Endothelial cell (in vitro differentiated cells): ENCODE data around the gene ELAVL1. TPM values are rescaled to one million over a fixed set of nuclear protein-coding genes. Genes with fewer than 3 reads are reported as not detected.

Experiments used
- DNase-seq: peaks from one replicate; pipeline ENCODE4 v3.0.0; 2021; ENCODE audit warnings: low spot score
- H3K27ac Mint-ChIP-seq: one replicate; pipeline ENCODE4 v1.8.0; 2021; ENCODE audit warnings: mixed read lengths, inconsistent platforms; ENCODE audit not compliant: unreplicated experiment
- H3K27me3 Mint-ChIP-seq: one replicate; pipeline ENCODE4 v1.8.0; 2021; ENCODE audit warnings: mild to moderate bottlenecking, moderate library complexity, mixed read lengths, inconsistent platforms; ENCODE audit not compliant: unreplicated experiment
- H3K36me3 Mint-ChIP-seq: one replicate; pipeline ENCODE4 v1.8.0; 2021; ENCODE audit warnings: mild to moderate bottlenecking, low read depth, mixed read lengths, inconsistent platforms; ENCODE audit not compliant: unreplicated experiment
- H3K4me1 Mint-ChIP-seq: one replicate; pipeline ENCODE4 v1.8.0; 2021; ENCODE audit warnings: mild to moderate bottlenecking, mixed read lengths, inconsistent platforms; ENCODE audit not compliant: unreplicated experiment
- H3K4me3 Mint-ChIP-seq: one replicate; pipeline ENCODE4 v1.8.0; 2021; ENCODE audit warnings: mild to moderate bottlenecking, mixed read lengths, inconsistent platforms; ENCODE audit not compliant: unreplicated experiment
- H3K9me3 Mint-ChIP-seq: one replicate; pipeline ENCODE4 v1.8.0; 2021; ENCODE audit warnings: mixed read lengths, inconsistent platforms; ENCODE audit not compliant: unreplicated experiment
- CTCF ChIP-seq: fragments of 200-600 bp; sonication (generic); IDR thresholded peaks from one replicate; pipeline ENCODE4 v1.5.0; 2021; ENCODE audit warnings: antibody characterized with exemption; ENCODE audit not compliant: unreplicated experiment
- total RNA-seq: library from RNA; stranded (reverse); fragmentation: NEBNext Ultra II Directional; extraction: Animal tissue kit (Norgen Biotek cat#: 25700); gene quantifications from one replicate; pipeline ENCODE4 v1.2.1, GENCODE V29; 2021; ENCODE audit not compliant: unreplicated experiment

Gene ELAVL1
- total RNA-seq, 1 donor from 2014 or later, result 135 TPM

GRCh38 chr19:7977021-7977722 is 28.3 kb downstream of the ELAVL1 start:
- H3K36me3 Mint-ChIP-seq, result peaks cover 29% of the 10 kb centered on the region
- no peaks in the 10 kb centered on the region for H3K4me1 Mint-ChIP-seq
- no peak for DNase-seq
- H3K9me3 Mint-ChIP-seq, result no peaks in the 10 kb centered on the region
- no peak overlapping the region for H3K4me3 Mint-ChIP-seq
- H3K27ac Mint-ChIP-seq, result no peak overlapping the region
- no peak for TF ChIP-seq CTCF
- H3K27me3 Mint-ChIP-seq, result peaks cover 9% of the 10 kb centered on the region

- no peaks in the 10 kb centered on the region for H3K9me3 Mint-ChIP-seq
- H3K36me3 Mint-ChIP-seq, result peaks cover 27% of the 10 kb centered on the region
- no peak overlapping the region for H3K4me3 Mint-ChIP-seq
- no peak overlapping the region for H3K27ac Mint-ChIP-seq
- H3K4me1 Mint-ChIP-seq, result no peaks in the 10 kb centered on the region
- TF ChIP-seq CTCF, result no peak
- DNase-seq, result no peak
- H3K27me3 Mint-ChIP-seq, result peaks cover 9% of the 10 kb centered on the region
These were observed 29.0 kb downstream of the ELAVL1 start for GRCh38 chr19:7976461-7976860.

- H3K4me3 Mint-ChIP-seq, result no peak overlapping the region
These were observed 30.4 kb downstream of the ELAVL1 start for GRCh38 chr19:7975037-7975436.

GRCh38 chr19:7973883-7974282 is 31.6 kb downstream of the ELAVL1 start:
- DNase-seq, result no peak
- Mint-ChIP-seq H3K4me3 (no peak overlapping the region), H3K4me1 (no peaks in the 10 kb centered on the region), H3K36me3 (peaks cover 17% of the 10 kb centered on the region), H3K27me3 (peaks cover 5% of the 10 kb centered on the region), H3K27ac (no peak overlapping the region), H3K9me3 (no peaks in the 10 kb centered on the region)
- no peak for TF ChIP-seq CTCF

More at GRCh38 chr19:7975037-7975436, 30.4 kb downstream of the ELAVL1 start:
- Mint-ChIP-seq H3K36me3 (peaks cover 17% of the 10 kb centered on the region), H3K27me3 (peaks cover 5% of the 10 kb centered on the region), H3K4me1 (no peaks in the 10 kb centered on the region), H3K27ac (no peak overlapping the region), H3K9me3 (no peaks in the 10 kb centered on the region)
- TF ChIP-seq CTCF, result no peak
- no peak for DNase-seq
